Osteocyte (in vitro differentiated cells): Measurements from ENCODE around the gene AFTPH. TPM values are rescaled to one million over a fixed set of nuclear protein-coding genes. Genes with fewer than 3 reads are reported as not detected.

Source experiments
- DNase-seq: peaks from one replicate; pipeline ENCODE4 v3.0.0; 2021; ENCODE audit warnings: mixed read lengths; ENCODE audit not compliant: unreplicated experiment; ENCODE audit errors: extremely low spot score
- H3K27ac Mint-ChIP-seq: one replicate; pipeline ENCODE4 v1.8.0; 2021; ENCODE audit warnings: mild to moderate bottlenecking, mixed read lengths; ENCODE audit not compliant: unreplicated experiment
- H3K27me3 Mint-ChIP-seq: one replicate; pipeline ENCODE4 v1.8.0; 2021; ENCODE audit warnings: mixed read lengths; ENCODE audit not compliant: unreplicated experiment
- H3K36me3 Mint-ChIP-seq: one replicate; pipeline ENCODE4 v1.8.0; 2021; ENCODE audit warnings: mixed read lengths; ENCODE audit not compliant: unreplicated experiment
- H3K4me1 Mint-ChIP-seq: one replicate; pipeline ENCODE4 v1.8.0; 2021; ENCODE audit warnings: mixed read lengths; ENCODE audit not compliant: unreplicated experiment
- H3K4me3 Mint-ChIP-seq: one replicate; pipeline ENCODE4 v1.8.0; 2021; ENCODE audit warnings: mild to moderate bottlenecking, moderate library complexity, mixed read lengths; ENCODE audit not compliant: unreplicated experiment
- H3K9me3 Mint-ChIP-seq: one replicate; pipeline ENCODE4 v1.8.0; 2021; ENCODE audit warnings: mixed read lengths; ENCODE audit not compliant: unreplicated experiment
- CTCF ChIP-seq: fragments of 200-600 bp; sonication (generic); IDR thresholded peaks from 2 replicates; pipeline ENCODE4 v1.5.0; 2021; ENCODE audit warnings: antibody characterized with exemption, mild to moderate bottlenecking, moderate library complexity
- total RNA-seq: library from RNA; stranded (reverse); gene quantifications from 2 replicates; pipeline ENCODE4 v1.2.1, GENCODE V29; 2021

The AFTPH gene
- total RNA-seq, 1 donor from 2014 or later = 15.5 TPM

GRCh38 chr2:64478502-64479230, 45.5 kb upstream of the AFTPH start:
- Mint-ChIP-seq H3K4me3 (no peak overlapping the region), H3K4me1 (no peaks in the 10 kb centered on the region), H3K27ac (no peak overlapping the region), H3K27me3 (peaks cover 5% of the 10 kb centered on the region), H3K36me3 (no peaks in the 10 kb centered on the region), H3K9me3 (no peaks in the 10 kb centered on the region)
- DNase-seq = no peak
- TF ChIP-seq CTCF = no peak

DNA sequence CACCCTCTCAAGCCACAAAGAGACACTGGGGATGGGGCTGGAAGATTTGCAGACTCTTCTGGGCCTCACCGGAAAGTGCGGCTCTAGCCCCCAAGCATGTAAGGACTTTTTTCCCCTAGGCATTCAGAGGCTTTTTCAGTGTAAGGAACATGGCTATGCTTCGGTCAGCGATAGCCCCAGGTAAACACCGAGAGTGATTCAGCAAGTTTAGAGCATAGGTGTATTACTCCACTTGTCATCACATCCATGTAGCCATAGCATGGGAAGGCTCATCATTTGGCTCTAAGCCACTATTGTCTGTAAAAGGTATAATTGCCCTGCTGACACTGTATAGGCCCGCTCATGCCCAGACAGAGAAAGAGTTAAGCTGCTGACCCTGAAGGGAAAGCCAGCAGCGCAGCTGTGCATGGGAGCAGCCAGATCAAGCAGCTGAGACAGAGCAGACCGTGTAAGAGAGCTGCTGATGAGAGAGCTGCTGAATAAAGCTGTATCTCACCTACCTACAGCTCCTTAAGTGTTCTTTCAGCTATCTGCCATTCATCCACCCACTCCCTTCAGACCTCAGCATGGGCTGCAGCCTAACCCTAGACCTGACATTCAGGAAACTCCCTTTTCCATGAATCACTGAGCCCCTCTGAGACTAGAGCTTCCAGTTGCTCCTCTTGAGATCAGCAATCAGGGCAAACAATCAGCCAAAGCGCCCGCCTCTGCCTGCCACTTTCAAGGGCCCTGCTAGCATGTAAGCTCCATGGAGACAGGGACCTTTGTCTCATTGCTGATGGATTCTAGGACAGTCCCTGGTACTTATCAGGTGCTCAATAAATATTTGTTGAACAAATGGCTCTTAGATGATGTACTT, 44.6 kb upstream of the AFTPH start:
- Mint-ChIP-seq H3K4me3 (no peak overlapping the region), H3K9me3 (no peaks in the 10 kb centered on the region), H3K27me3 (peaks cover 5% of the 10 kb centered on the region), H3K4me1 (no peaks in the 10 kb centered on the region), H3K27ac (no peak overlapping the region), H3K36me3 (no peaks in the 10 kb centered on the region)
- DNase-seq = no peak
- no peak for TF ChIP-seq CTCF

DNA sequence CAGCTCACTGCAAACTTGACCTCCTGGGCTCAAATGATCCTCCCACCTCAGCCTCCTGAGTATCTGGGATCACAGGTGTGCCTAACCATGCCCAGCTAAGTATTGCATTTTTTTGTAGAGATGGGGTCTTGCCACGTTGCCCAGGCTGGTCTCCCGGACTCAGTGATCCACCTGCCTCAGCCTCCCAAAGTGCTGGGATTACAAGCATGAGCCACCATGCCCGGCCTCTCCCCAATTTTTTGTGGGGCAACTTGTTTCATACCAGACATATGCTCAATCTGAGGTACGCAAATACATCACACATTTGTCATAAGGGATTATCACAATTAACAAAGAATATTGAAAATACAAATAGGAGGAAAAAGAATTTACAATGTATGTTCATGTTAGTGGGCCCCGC, 42.5 kb upstream of the AFTPH start:
- no peak for TF ChIP-seq CTCF
- no peaks in the 10 kb centered on the region for H3K9me3 Mint-ChIP-seq
- no peak overlapping the region for H3K4me3 Mint-ChIP-seq
- no peak overlapping the region for H3K27ac Mint-ChIP-seq
- no peaks in the 10 kb centered on the region for H3K36me3 Mint-ChIP-seq
- DNase-seq = no peak
- H3K27me3 Mint-ChIP-seq = peaks cover 18% of the 10 kb centered on the region
- H3K4me1 Mint-ChIP-seq = no peaks in the 10 kb centered on the region

DNA sequence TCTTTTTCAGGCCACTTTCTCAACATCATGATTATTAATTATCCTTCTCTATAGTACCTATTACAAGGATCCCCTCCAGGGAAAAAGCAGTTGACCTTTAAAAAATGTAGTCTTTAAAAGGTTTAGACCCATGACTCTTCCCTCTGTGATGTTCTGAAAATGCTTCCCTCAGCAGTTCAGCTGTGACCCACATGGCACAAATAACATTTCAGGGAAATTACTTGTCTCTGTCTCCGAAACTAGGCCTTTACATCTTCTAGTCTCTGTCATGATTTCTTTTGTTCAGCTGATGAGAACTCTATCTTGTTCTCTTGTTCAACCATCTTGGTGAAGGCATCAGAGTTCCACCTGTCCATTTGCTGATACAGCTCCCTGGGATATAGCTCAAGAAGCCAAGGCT, 41.9 kb upstream of the AFTPH start:
- no peak for DNase-seq
- no peak overlapping the region for H3K4me3 Mint-ChIP-seq
- H3K9me3 Mint-ChIP-seq = no peaks in the 10 kb centered on the region
- H3K36me3 Mint-ChIP-seq = no peaks in the 10 kb centered on the region
- peaks cover 24% of the 10 kb centered on the region for H3K27me3 Mint-ChIP-seq
- no peak for TF ChIP-seq CTCF
- no peaks in the 10 kb centered on the region for H3K4me1 Mint-ChIP-seq
- no peak overlapping the region for H3K27ac Mint-ChIP-seq
